CD4-positive, alpha-beta memory T cell (primary cell): ENCODE results near the gene SRF. TPM values are rescaled to one million over a fixed set of nuclear protein-coding genes. Genes with fewer than 3 reads are reported as not detected.

Source experiments
- CTCF ChIA-PET: fragments of 350-600 bp; sonication (Branson Sonifier 250); formaldehyde crosslinking; loops from one replicate; lab custom pipeline; 2021; ENCODE audit warnings: inconsistent platforms; ENCODE audit not compliant: partially characterized antibody; lab: Charles Lee
- POLR2A ChIA-PET: fragments of 350-600 bp; sonication (Branson Sonifier 250); formaldehyde crosslinking; loops from one replicate; lab custom pipeline; 2021; ENCODE audit not compliant: partially characterized antibody; lab: Charles Lee
- DNase-seq, 5 donors: peaks; one replicate each; pipeline versions ENCODE4 v3.0.0 to v3.0.0-alpha.2; 2020 to 2022; ENCODE audit warnings: mixed read lengths in 1 of 5
- H3K27ac ChIP-seq: one replicate; pipeline ENCODE4 v1.7.0; 2013; ENCODE audit warnings: low read depth, low read length
- H3K27me3 ChIP-seq: 2 replicates; pipeline ENCODE4 v1.7.0; 2013; ENCODE audit warnings: mild to moderate bottlenecking, low read length, moderate library complexity; ENCODE audit not compliant: insufficient read depth
- H3K36me3 ChIP-seq: 2 replicates; pipeline ENCODE4 v1.7.0; 2013; ENCODE audit warnings: mild to moderate bottlenecking, low read length, moderate library complexity; ENCODE audit not compliant: insufficient read depth
- H3K4me1 ChIP-seq: 2 replicates; pipeline ENCODE4 v1.7.0; 2013; ENCODE audit warnings: mild to moderate bottlenecking, low read length, moderate library complexity; ENCODE audit not compliant: insufficient read depth
- H3K4me3 ChIP-seq, 2 donors: one replicate each; pipeline ENCODE4 v1.7.0; 2013; ENCODE audit warnings: low read length in 2 of 2, mild to moderate bottlenecking in 1 of 2
- H3K9me3 ChIP-seq, 2 donors: one replicate each; pipeline ENCODE4 v1.7.0; 2013; ENCODE audit warnings: low read length in 2 of 2, control low read depth in 1 of 2; ENCODE audit not compliant: control insufficient read depth in 1 of 2
- H3K27ac Mint-ChIP-seq, 7 donors: one replicate each; pipeline ENCODE4 v1.8.0; 2020 to 2021; ENCODE audit warnings: mixed read lengths in 7 of 7, mild to moderate bottlenecking in 6 of 7, inconsistent platforms in 3 of 7, moderate library complexity in 3 of 7
- H3K27me3 Mint-ChIP-seq, 2 donors: one replicate each; pipeline ENCODE4 v1.8.0; 2020 to 2021; ENCODE audit warnings: mixed read lengths in 2 of 2
- H3K36me3 Mint-ChIP-seq, 2 donors: one replicate each; pipeline ENCODE4 v1.8.0; 2020 to 2021; ENCODE audit warnings: mixed read lengths in 2 of 2, inconsistent platforms in 1 of 2, mild to moderate bottlenecking in 1 of 2
- H3K4me1 Mint-ChIP-seq, 4 donors: one replicate each; pipeline ENCODE4 v1.8.0; 2020 to 2021; ENCODE audit warnings: mixed read lengths in 4 of 4, mild to moderate bottlenecking in 1 of 4
- H3K4me3 Mint-ChIP-seq, 8 donors: one replicate each; pipeline ENCODE4 v1.8.0; 2020 to 2021; ENCODE audit warnings: mixed read lengths in 8 of 8, mild to moderate bottlenecking in 7 of 8, moderate library complexity in 6 of 8, inconsistent platforms in 3 of 8
- H3K9me3 Mint-ChIP-seq, 8 donors: one replicate each; pipeline ENCODE4 v1.8.0; 2020 to 2021; ENCODE audit warnings: mixed read lengths in 8 of 8, mild to moderate bottlenecking in 5 of 8, inconsistent platforms in 3 of 8, moderate library complexity in 1 of 8
- intact Hi-C: fragments of 100-400 bp; cut with micrococcal nuclease; formaldehyde crosslinking; loops from one replicate; pipeline ENCODE4 v1.15.1; 2023
- polyA plus RNA-seq, 2 donors: library from polyadenylated mRNA; unstranded; fragments of 300-500 nt; fragmentation: Illumina TruSeq; gene quantifications; one replicate each; pipeline ENCODE4 v1.2.3, GENCODE V29; 2021
- total RNA-seq, 2 experiments: library from RNA; stranded (reverse); gene quantifications; one replicate each; pipeline ENCODE4 v1.2.3, GENCODE V29; 2021

Gene SRF
- total and polyA plus RNA-seq, 4 experiments from 2014 or later: 2.3 to 25.0 (median 15.6) TPM

GRCh38 chr6:43220439-43220951 is 49.4 kb downstream of the SRF start:
- Histone ChIP-seq H3K36me3 (peaks cover 20% of the 10 kb centered on the region), H3K4me1 (peaks cover 37% of the 10 kb centered on the region), H3K27ac (no peak overlapping the region), H3K4me3 (no peak overlapping the region), H3K27me3 (no peaks in the 10 kb centered on the region), H3K9me3 (no peaks in the 10 kb centered on the region)
- intact Hi-C loops: no loop called here
- peak overlapping the region in 6 of 7 donors; percentile 64 to 97 (median 84) for H3K27ac Mint-ChIP-seq
- CTCF ChIA-PET: interaction anchor here (1.6 kb wide), 1 partner anchor 9 kb away, joined by 14 read pairs; the partner anchor contains the start of gene DNPH1
- POLR2A ChIA-PET: interaction anchor here (1.0 to 2.6 kb wide), 3 partner anchors 8 to 46 kb away, joined by 3 to 15 read pairs (median 4); partner anchors contain the start of gene DNPH1
- H3K4me1 Mint-ChIP-seq: peaks cover 20 to 38% (median 29%) of the 10 kb centered on the region in 4 donors
- H3K4me3 Mint-ChIP-seq: no peak overlapping the region
- H3K9me3 Mint-ChIP-seq: no peaks in the 10 kb centered on the region
- no peak for DNase-seq
- H3K27me3 Mint-ChIP-seq: no peaks in the 10 kb centered on the region
- H3K36me3 Mint-ChIP-seq: peaks cover 32 to 52% of the 10 kb centered on the region in 2 donors

GRCh38 chr6:43221046-43221972 is 50.2 kb downstream of the SRF start:
- Histone ChIP-seq H3K4me1 (peaks cover 45% of the 10 kb centered on the region), H3K4me3 (no peak overlapping the region), H3K36me3 (peaks cover 13% of the 10 kb centered on the region), H3K9me3 (no peaks in the 10 kb centered on the region), H3K27ac (peak overlapping the region; percentile 26), H3K27me3 (no peaks in the 10 kb centered on the region)
- H3K27me3 Mint-ChIP-seq: no peaks in the 10 kb centered on the region
- CTCF ChIA-PET: interaction anchor here (1.6 kb wide), 1 partner anchor 8 kb away, joined by 14 read pairs; the partner anchor contains the start of gene DNPH1
- H3K9me3 Mint-ChIP-seq: no peaks in the 10 kb centered on the region
- POLR2A ChIA-PET: interaction anchor here (0.6 to 4.2 kb wide), 5 partner anchors 9 to 657 kb away, joined by 3 to 39 read pairs (median 4); partner anchors contain the start of genes DNPH1, SRF and UBR2
- H3K4me1 Mint-ChIP-seq: peaks cover 23 to 47% (median 35%) of the 10 kb centered on the region in 4 donors
- H3K36me3 Mint-ChIP-seq: peaks cover 25 to 50% of the 10 kb centered on the region in 2 donors
- intact Hi-C loops: no loop called here
- H3K4me3 Mint-ChIP-seq: peak overlapping the region in 3 of 8 donors; percentile 41 to 60 (median 44)
- peak overlapping the region; percentile 82 to 97 (median 85) for H3K27ac Mint-ChIP-seq
- DNase-seq: no peak

DNA sequence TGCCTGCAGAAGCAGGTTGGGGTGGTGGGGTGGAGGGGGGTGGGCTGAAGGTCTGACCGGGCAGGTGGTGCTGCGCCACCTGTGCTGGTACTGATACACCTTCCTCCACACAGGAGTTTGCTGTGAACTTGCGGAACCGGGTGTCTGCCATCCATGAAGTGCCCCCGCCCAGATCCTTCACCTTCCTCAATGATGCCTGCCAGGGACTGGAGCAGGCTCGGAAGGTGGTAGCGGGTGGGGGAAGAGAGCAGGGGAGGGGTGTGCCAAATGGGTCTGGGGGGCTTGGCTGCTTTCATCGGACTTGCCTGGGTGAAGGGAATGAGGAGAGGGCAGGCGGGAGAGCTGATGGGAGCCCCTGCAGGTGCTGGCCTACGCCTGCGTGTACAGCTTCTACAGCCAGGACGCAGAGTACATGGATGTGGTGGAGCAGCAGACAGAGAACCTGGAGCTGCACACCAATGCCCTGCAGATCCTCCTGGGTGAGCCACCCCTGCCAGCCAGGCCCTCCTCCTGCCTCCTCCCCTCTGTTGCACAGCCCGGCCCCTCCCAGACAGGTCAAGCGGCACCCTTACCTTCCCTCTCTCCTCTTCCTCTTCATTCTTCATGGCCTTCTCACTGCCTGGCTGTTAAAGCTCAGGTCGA is 51.5 kb downstream of the SRF start:
- intact Hi-C loops: no loop called here
- Histone ChIP-seq H3K36me3 (peaks cover 11% of the 10 kb centered on the region), H3K4me3 (no peak overlapping the region), H3K27ac (peak overlapping the region; percentile 96), H3K27me3 (no peaks in the 10 kb centered on the region), H3K9me3 (no peaks in the 10 kb centered on the region), H3K4me1 (peaks cover 51% of the 10 kb centered on the region)
- Mint-ChIP-seq H3K27ac (peak overlapping the region; percentile 92 to 100 (median 99)), H3K27me3 (no peaks in the 10 kb centered on the region), H3K9me3 (no peaks in the 10 kb centered on the region), H3K4me1 (peaks cover 24 to 52% (median 38%) of the 10 kb centered on the region in 4 donors), H3K36me3 (peaks cover 20 to 41% of the 10 kb centered on the region in 2 donors), H3K4me3 (no peak overlapping the region)
- CTCF ChIA-PET: interaction anchor here (1.1 kb wide), 2 partner anchors 31 to 39 kb away, joined by 3 read pairs; no protein-coding TSS in a partner anchor
- DNase-seq: no peak
- POLR2A ChIA-PET: interaction anchor here (0.6 to 4.2 kb wide), 3 partner anchors 34 to 147 kb away, joined by 3 to 39 read pairs (median 5); partner anchors contain the start of gene SRF

- intact Hi-C loops: no loop called here
- Histone ChIP-seq H3K36me3 (peaks cover 11% of the 10 kb centered on the region), H3K27ac (peak overlapping the region; percentile 96), H3K9me3 (no peaks in the 10 kb centered on the region), H3K4me1 (peaks cover 57% of the 10 kb centered on the region), H3K27me3 (no peaks in the 10 kb centered on the region), H3K4me3 (no peak overlapping the region)
- Mint-ChIP-seq H3K9me3 (no peaks in the 10 kb centered on the region), H3K27me3 (no peaks in the 10 kb centered on the region), H3K36me3 (peaks cover 17 to 40% of the 10 kb centered on the region in 2 donors), H3K4me3 (no peak overlapping the region), H3K4me1 (peaks cover 27 to 58% (median 43%) of the 10 kb centered on the region in 4 donors), H3K27ac (peak overlapping the region; percentile 97 to 100 (median 100))
- DNase-seq: peak in 1 of 5 donors; percentile 46
- ChIA-PET CTCF (interaction anchor here (1.1 kb wide), 2 partner anchors 32 to 39 kb away, joined by 3 read pairs; no protein-coding TSS in a partner anchor), POLR2A (interaction anchor here (1.0 to 4.2 kb wide), 5 partner anchors 22 to 293 kb away, joined by 3 to 39 read pairs (median 5); partner anchors contain the start of genes POLR1C, SRF, YIPF3 and ZNF318)
These were observed 52.1 kb downstream of the SRF start for GRCh38 chr6:43223175-43223574.

GRCh38 chr6:43226192-43226851 is 55.3 kb downstream of the SRF start:
- Mint-ChIP-seq H3K27me3 (peaks cover 0 to 1% of the 10 kb centered on the region in 2 donors), H3K27ac (peak overlapping the region; percentile 96 to 100 (median 99)), H3K36me3 (peaks cover 5 to 22% of the 10 kb centered on the region in 2 donors), H3K4me1 (peaks cover 32 to 72% (median 49%) of the 10 kb centered on the region in 4 donors), H3K9me3 (no peaks in the 10 kb centered on the region), H3K4me3 (peak overlapping the region in 6 of 8 donors; percentile 25 to 43 (median 28))
- no peak for DNase-seq
- CTCF ChIA-PET: interaction anchor here (0.6 to 1.2 kb wide), 2 partner anchors 9 to 47 kb away, joined by 3 read pairs; no protein-coding TSS in a partner anchor
- Histone ChIP-seq H3K4me1 (peaks cover 72% of the 10 kb centered on the region), H3K4me3 (no peak overlapping the region), H3K27ac (peak overlapping the region; percentile 96), H3K36me3 (peaks cover 4% of the 10 kb centered on the region), H3K9me3 (no peaks in the 10 kb centered on the region), H3K27me3 (no peaks in the 10 kb centered on the region)
- intact Hi-C loops: loop anchor here (5.0 kb wide), 1 partner anchor 141 kb away; the partner anchor contains the start of gene ZNF318
- POLR2A ChIA-PET: interaction anchor here (0.7 to 1.0 kb wide), 2 partner anchors 11 to 44 kb away, joined by 3 read pairs; partner anchors contain the start of gene CUL9
